HK-2 (cell line): Measurements from ENCODE around the gene CDK12.
"Not testable (repeated sequence)": the region's sequence is repeated elsewhere in the genome, so short reads cannot be mapped to it uniquely, and the experiment has no call there.

Experiments
- DNase-seq: peaks from one replicate; pipeline ENCODE4 v3.0.0-alpha.2; 2018; ENCODE audit not compliant: unreplicated experiment

CDK12 gene

DNA sequence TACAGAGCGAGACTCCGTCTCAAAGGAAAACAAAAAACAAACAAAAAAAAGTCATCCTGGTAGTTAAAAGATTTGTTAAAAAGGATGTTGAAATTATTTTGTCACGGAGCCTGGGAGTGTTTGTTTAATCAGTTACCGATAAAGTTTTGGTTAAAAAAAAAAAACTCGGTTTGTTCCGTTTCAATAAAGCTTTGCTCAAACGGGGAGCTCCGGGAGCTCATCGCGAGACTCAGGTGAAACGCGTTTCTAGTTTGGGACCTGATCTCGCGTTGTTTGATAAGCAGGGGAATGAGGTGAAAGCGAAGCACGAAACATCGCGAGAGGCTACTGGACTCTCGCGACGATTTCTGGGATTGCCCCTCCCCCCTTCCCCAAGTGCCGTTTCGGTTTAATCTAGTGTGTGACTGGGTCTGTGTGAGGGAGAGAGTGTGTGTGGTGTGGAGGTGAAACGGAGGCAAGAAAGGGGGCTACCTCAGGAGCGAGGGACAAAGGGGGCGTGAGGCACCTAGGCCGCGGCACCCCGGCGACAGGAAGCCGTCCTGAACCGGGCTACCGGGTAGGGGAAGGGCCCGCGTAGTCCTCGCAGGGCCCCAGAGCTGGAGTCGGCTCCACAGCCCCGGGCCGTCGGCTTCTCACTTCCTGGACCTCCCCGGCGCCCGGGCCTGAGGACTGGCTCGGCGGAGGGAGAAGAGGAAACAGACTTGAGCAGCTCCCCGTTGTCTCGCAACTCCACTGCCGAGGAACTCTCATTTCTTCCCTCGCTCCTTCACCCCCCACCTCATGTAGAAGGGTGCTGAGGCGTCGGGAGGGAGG lies at the start of gene CDK12:
Gene CDK12 (plus strand): TSS at position 374 of the 813 bp plus-strand sequence. CDS start 586 bp downstream, outside the sequence.
- DNase-seq, result peak; percentile 94

DNA sequence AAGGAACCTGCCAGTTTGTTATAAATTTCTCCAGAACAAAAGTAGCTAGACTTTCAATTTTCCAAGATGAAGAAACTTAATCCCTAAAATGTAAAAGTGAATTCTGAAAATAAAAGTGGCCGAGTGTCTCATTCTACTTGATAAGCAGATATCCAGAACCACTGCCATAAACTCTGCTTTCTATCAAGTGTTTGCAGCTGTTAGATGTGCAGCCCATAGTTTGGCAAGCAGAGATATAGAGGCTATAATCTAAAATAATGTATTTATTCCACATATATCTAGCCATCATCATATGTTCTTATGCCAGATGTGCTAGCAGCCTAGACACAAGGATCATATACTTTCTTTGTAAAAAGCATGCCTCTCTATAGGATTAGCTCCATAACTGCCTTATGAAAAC lies 45.1 kb upstream of the CDK12 start:
- no peak for DNase-seq

DNA sequence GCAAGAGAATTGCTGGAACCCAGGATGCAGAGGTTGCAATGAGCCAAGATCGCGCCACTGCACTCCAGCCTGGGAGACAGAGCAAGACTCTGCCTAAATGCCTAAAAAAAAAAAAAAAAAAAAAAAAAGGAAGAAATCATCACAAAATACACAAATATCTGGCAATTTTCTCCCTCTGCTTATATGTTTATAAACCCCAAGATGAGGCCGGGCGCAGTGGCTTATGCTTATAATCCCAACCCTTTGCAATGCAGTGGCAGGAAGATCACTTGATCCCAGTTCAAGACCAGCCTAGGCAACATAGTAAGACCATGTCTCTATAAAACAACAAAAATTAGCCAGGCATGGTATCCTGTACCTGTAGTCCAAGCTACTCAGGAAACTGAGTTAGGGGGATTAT lies 31.7 kb upstream of the CDK12 start:
- no peak for DNase-seq

DNA sequence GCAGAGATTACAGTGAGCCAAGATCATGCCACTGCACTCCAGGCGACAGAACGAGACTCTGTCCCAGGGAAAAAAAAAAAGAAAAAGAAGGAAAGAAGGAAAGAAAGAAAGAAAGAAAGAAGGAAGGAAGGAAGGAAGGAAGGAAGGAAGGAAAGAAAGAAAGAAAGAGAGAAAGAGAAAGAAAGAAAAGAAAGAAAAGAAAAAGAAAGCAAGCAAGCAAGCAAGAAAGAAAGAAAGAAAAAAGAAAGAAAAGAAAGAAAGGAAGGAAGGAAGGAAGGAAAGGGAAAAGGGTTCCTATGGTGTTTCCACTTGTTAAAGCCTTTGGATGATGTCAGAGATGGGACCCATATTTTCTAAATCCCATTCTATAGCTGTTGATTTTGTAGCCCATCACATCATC lies 21.4 kb upstream of the CDK12 start:
- not testable (repeated sequence) for DNase-seq

DNA sequence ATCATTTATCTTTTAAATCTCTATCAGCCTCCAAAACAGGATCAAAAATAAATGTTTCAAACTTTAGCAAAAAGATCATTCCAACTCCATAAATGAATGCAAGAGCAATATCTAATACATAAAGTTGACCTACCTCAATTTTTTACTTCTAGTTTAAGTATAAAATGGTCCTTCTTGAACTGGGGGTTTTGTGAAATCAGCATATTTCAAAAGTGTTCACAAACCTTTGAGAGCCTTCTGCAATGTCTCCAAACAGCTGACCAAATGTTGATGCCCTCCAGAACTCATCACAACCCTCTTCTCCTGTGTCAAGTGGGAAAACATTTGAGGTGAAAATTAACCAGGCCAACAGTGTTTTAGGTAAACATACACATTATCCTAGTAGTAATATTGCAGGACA lies 18.0 kb upstream of the CDK12 start:
- DNase-seq, result no peak

DNA sequence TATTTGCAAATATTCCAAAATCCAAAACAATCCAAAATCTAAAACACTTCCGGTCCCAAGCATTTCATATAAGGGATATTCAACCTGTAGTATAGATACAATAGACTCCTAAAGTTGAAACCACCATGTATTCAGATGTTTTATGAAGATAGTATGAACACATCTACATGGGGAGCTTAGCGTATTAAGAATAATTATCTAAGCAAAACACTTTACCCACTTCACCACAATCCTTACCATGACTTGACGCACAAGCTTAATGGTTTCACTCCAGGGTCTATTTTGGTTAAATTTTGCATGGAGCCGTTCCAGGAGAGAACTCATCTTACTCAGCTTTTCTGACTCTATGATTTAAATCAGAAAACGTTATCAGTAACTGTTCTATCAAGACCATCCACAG lies 13.7 kb upstream of the CDK12 start:
- DNase-seq, result no peak

DNA sequence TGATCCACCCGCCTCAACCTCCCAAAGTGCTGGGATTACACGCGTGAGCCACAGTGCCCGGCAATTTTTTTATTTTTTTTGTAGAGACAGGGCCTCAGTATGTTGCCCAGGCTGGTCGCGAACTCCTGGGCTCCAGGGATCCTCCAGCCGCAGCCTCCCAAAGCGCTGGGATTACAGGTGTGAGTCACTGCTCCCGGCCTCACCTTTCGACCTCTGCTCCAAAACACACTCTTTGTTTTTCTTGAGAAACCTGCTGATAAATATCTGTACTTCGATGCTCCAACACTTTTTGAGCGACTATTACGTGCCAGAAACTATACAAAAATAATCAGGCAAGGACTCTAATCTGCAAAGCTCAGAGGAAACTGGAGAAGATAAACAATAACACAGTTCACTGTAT lies 11.2 kb upstream of the CDK12 start:
- DNase-seq, result no peak

DNA sequence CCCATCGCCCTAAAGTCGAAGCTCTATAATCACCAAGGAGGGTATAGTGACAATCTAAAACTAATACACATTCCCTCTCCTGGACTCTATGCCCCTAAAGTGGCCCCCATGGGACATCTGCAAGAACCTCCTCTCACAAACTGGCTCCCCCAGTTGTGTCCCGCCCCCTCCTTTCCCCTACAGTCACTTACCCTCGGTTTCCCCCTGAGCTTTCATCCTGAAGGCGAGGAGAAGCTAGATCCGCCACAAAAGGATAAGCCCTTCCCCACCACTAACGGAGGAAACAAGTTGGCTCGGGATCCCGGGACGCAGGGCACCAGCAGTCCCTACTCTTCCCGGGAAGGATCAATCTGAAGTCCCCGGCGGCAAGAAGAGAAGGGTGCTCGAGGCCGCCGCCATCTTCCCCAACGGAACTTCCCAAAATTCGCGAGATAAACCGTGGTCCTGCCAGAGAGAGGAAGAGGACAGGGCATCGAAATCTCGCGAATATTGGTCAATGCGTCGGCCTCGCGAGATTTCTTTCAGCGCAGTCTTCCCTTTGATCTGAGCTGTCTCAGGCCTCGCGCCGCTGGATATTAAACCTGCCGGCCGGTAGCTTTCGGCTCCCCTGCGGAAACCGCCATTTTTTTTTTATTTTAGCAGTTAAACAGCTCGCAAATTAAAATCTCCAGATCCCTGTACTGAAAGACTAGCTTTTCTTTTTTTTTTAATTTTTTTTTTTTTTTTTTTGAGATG lies 10.3 kb upstream of the CDK12 start, which contains the start of gene MED1:
Gene MED1 (minus strand): TSS at position 417 of the 735 bp plus-strand sequence. CDS start 201 bp downstream, at position 216.
- DNase-seq, result peak; percentile 94

DNA sequence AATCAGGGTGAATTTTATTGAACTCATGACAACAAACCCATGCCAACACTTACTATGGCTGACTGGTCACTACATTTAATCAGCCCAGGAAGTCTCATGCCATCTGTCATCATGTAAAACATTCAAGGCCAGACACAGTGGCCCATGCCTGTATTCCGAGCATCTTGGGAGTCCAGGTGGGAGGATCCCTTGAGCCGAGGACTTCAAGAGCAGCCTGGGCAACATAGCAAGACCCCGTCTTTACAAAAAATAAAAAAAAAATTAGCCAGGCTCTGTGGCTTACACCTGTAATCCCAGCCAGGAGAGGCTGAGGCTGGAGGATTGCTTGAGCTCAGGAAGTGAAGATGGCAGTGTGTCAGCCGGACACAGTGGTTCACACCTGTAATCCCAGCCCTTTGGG lies 5.4 kb upstream of the CDK12 start:
- no peak for DNase-seq

DNA sequence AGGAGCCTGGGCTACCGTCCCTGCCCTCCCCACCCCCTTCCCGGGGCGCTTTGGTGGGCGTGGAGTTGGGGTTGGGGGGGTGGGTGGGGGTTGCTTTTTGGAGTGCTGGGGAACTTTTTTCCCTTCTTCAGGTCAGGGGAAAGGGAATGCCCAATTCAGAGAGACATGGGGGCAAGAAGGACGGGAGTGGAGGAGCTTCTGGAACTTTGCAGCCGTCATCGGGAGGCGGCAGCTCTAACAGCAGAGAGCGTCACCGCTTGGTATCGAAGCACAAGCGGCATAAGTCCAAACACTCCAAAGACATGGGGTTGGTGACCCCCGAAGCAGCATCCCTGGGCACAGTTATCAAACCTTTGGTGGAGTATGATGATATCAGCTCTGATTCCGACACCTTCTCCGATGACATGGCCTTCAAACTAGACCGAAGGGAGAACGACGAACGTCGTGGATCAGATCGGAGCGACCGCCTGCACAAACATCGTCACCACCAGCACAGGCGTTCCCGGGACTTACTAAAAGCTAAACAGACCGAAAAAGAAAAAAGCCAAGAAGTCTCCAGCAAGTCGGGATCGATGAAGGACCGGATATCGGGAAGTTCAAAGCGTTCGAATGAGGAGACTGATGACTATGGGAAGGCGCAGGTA lies 762 bp downstream of the CDK12 start:
- DNase-seq, result no peak

DNA sequence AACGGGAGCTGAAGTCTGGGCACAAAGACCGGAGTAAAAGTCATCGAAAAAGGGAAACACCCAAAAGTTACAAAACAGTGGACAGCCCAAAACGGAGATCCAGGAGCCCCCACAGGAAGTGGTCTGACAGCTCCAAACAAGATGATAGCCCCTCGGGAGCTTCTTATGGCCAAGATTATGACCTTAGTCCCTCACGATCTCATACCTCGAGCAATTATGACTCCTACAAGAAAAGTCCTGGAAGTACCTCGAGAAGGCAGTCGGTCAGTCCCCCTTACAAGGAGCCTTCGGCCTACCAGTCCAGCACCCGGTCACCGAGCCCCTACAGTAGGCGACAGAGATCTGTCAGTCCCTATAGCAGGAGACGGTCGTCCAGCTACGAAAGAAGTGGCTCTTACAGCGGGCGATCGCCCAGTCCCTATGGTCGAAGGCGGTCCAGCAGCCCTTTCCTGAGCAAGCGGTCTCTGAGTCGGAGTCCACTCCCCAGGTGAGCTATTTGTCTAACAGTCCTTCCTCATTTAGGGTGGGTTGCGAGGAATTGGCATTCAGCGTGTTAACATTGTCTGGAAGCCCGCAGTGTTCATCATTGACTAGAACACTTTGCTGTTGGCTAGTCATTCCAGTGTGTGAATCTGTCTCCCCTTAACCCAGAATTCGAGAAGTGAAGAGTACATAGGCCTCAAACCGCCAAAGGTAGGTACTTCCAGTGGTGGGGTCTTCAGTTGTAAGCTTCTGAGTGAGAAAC lies 1.5 kb downstream of the CDK12 start:
- DNase-seq, result peak; percentile 26

DNA sequence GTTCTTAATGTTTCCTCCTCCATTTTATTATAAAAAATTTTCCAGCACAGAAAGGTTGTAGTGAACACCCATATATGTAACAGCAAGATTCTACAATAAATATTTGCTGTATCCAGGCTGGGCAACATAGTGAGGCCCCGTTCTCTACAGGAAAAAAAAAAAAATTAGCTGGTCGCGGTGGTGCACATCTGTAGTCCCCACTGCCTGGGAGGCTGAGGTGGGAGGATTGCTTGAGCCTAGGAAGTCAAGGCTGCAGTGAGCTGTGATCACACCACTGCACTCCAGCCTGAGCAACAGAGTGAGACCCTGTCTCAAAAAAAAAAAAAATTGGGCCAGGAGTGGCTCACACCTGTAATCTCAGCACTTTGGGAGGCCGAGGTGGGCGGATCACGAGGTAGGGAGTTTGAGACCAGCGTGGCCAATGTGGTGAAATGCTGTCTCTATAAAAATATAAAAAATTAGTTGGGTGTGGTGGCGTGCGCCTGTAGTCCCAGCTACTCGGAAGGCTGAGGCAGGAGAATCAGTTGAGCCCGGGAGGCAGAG lies 3.4 kb downstream of the CDK12 start:
- DNase-seq, result not testable (repeated sequence)

DNA sequence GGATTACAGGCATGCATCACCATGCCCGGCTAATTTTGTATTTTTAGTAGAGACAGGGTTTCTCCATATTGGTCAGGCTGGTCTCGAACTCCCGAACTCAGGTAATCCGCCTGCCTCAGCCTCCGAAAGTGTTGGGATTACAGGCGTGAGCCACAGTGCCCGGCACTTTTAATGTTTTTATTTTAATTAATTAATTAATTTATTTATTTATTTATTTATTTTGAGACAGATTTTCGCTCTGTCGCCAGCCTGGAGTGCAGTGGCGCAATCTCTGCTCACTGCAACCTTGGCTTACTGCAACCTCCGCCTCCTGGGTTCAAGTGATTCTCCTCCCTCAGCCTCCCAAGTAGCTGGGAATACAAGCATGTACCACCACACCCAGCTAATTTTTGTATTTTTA lies 7.3 kb downstream of the CDK12 start:
- not testable (repeated sequence) for DNase-seq

DNA sequence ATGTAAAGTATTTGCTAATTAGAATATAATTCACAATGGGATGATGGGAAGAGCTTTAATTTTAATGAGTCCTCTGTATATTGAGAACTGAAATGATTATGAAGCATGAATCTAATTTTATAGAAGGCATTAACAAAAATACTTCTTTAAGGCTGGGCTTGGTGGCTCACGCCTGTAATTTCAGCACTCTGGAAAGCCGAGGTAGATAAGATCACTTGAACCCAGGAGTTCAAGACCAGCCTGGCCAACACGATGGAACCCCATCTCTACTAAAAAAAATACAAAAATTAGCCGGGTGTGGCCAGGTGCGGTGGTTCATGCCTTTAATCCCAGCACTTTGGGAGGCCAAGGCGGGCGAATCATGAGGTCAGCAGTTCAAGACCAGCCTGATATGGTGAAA lies 12.0 kb downstream of the CDK12 start:
- no peak for DNase-seq

DNA sequence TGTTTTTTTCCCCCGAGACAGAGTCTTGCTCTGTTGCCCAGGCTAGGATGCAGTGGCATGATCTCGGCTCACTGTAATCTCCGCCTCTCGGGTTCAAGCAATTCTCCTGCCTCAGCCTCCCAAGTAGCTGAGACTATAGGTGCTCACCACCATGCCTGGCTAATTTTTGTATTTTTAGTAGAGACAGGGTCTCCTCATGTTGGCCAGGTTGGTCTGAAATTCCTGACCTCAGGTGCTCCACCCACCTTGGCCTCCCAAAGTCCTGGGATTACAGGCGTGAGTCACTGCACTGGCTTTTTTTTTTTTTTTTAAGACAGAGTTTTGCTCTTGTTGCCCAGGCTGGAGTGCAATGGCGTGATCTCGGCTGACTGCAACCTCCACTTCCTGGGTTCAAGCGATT lies 18.3 kb downstream of the CDK12 start:
- DNase-seq, result not testable (repeated sequence)

DNA sequence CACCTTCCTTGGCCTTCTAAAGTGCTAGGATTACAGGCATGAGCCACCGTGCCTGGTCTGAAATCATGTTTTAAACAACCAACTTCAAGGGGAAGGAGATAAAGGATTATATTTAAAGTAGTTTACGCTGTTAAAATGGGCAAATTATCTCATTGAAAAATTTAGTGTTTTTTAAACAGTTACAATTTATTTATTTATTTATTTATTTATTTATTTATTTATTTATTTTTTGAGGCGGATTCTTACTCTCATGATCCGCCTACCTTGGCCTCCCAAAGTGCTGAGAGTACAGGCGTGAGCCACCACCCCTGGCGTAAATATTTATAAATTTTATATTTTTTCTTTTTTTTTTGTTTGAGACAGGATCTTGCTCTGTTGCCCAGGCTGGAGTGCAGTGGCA lies 22.2 kb downstream of the CDK12 start:
- DNase-seq, result no peak

DNA sequence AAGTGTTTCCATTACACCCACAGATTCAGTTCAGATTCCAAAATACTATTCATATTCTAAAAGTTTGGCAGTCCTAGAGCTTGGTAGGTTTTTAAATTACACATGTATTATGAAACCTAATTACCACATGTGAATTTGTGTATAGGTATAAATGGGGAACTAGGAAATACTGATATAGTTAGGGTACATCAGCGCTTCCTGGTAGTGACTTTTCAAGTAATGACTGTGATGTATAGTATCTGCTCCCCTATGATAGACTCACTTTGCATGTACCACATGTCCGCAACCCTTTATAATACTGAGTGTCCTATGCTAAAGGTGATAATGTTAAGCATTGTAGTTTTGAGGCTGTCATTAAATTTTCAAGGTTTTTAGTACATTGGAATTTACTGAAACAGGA lies 22.9 kb downstream of the CDK12 start:
- DNase-seq, result no peak

DNA sequence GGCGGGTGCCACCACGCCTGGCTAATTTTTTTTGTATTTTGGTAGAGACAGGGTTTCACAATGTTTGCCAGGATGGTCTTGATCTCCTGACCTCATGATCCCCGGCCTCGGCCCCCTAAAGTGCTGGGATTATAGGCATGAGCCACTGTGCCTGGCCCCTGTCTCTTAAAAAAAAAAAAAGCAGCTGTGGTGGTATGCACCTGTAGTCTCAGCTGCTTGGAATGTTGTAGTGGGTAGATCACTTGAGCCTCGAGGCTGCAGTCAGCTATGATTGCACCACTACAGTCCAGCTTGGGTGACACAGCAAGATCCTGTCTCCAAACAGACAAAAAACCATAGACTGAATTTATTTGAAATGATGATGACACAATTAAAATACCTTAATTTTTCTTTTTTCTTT lies 24.3 kb downstream of the CDK12 start:
- DNase-seq, result peak; percentile 66

DNA sequence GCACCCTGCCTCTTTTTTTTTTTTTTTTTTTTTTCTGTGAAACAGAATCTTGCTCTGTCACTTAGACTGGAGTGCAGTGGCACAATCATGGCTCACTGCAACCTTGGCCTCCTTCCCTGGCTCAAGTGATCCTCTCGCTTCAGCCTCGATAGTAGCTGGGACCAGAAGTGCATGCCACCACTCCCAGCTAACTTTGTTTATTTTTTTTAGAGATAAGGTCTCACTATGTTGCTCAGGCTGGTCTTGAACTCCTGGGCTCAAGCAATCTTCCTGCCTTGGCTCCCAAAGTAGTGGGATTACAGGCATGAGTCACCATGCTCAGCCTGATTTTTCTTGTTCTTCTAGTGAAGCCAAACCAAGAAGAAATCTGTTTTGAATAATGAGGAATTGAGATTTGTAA lies 25.0 kb downstream of the CDK12 start:
- DNase-seq, result no peak

DNA sequence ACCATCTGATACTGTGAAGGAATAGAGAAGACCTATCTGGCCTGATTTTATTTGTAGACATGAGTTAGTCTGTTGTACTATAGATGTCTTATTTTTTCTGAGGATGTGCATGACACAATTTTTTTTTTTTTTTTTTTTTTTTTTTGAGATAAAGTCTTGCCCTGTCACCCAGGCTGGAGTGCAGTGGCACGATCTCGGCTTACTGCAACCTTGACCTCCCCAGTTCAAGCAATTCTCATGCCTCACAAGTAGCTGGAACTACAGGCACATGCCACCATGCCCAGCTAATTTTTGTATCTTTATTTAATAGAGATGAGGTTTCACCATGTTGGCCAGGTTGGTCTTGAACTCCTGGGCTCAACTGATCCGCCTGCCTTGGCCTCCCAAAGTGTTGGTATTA lies 26.2 kb downstream of the CDK12 start:
- not testable (repeated sequence) for DNase-seq

DNA sequence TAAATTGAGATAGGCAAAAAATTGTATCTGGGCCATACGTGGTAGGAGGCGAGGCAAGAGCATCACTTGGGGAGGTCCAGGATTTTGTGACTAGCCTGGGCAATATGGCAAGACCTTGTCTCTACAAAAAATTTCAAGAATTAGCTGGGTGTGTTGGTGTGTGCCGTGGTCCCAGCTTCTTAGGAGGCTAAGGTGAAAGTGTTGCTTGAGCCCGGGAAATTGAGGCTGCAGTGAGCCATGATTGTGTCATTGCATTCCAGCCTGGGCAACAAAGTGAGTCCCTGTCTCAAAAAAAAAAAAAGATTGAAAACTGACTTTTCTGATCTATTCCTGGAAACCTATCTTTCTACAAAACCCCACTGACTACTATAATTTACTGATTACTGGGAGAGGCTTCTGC lies 26.7 kb downstream of the CDK12 start:
- DNase-seq, result no peak

DNA sequence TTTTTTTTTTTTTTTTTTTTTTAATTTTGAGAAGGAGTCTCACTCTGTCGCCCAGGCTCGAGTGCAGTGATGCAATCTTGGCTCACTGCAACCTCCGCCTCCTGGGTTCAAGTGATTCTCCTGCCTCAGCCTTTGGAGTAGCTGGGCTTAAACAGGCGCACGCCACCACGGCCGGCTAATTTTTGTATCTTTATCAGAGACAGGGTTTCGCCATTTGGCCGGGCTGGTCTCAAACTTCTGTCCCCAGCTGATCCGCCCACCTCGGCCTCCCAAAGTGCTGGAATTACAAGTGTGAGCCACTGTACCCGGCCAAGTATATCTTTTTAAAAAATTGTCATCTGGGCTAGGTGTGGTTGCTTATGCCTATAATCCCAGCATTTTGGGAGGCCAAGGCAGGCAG lies 35.6 kb downstream of the CDK12 start:
- DNase-seq, result not testable (repeated sequence)
